ENCODE data around the gene RCOR2. TPM values are rescaled to one million over a fixed set of nuclear protein-coding genes. Genes with fewer than 3 reads are reported as not detected.
A peak's percentile ranks its signal among the peaks of the same experiment; 100 is the strongest.

Gene RCOR2
- total and polyA plus RNA-seq, 4 donors: 3.0 to 23.9 (median 16.3) TPM

DNA sequence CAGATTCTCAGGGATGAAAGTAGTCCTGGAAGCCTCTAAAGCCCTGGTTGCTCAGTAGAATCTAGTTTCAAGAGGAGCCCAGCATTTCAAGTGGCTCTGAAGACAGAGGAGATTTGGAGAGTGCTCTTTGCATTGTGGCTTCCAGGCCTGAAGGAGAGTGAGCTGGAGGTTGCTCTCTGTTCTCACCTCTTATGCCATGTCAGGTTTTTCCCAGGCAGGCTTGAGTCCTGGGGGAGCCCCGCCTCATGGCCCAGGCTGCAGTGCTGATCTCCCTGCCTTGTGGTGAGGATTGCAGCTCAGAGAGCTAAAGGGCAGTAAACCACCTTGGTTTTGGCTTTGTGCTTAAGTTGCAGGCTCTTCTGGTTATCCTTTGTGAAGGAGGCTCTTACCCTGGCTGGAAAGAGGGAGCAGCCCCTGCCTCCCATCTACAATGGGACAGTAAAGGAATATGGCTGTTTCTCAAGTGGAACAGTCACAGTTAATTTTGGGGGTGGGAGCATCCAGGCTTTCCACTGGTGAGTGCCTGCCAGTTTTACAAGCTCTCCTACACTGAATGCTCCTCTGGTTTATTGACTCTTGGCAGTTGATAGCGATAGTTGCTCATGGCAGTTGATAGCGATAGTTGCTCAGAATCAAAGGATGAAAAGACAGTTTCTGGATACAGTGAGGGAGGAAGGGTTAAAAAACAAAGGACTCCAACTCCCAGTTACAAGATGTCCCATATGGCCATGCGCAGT lies 32.6 kb downstream of the RCOR2 start:
- no peaks in the 10 kb centered on the region for H3K27me3 ChIP-seq (ENCODE audit: control insufficient read depth, insufficient read depth, low read length)
- H3K4me1 ChIP-seq (ENCODE audit: control insufficient read depth, insufficient read depth, low read length): peaks cover 60% of the 10 kb centered on the region
- no peak overlapping the region for H3K4me3 ChIP-seq (ENCODE audit: low read depth, low read length)
- peaks cover 7% of the 10 kb centered on the region for H3K36me3 ChIP-seq (ENCODE audit: control insufficient read depth, insufficient read depth, low read length)
- peak overlapping the region; percentile 33 for H3K27ac ChIP-seq (ENCODE audit: low read depth, low read length)
- peak in 1 of 6 donors; percentile 28 for DNase-seq (ENCODE audit: low read depth in 4 of 6, low spot score in 6 of 6)
- 57% methylated on average over 4 of the region's 4 CpGs for WGBS (ENCODE audit: insufficient coverage)
- no peaks in the 10 kb centered on the region for H3K9me3 ChIP-seq (ENCODE audit: control insufficient read depth, insufficient read depth, low read length)

- no peaks in the 10 kb centered on the region for H3K27me3 ChIP-seq (ENCODE audit: control insufficient read depth, insufficient read depth, low read length)
- H3K4me3 ChIP-seq (ENCODE audit: low read depth, low read length): no peak overlapping the region
- no peaks in the 10 kb centered on the region for H3K9me3 ChIP-seq (ENCODE audit: control insufficient read depth, insufficient read depth, low read length)
- H3K27ac ChIP-seq (ENCODE audit: low read depth, low read length): peak overlapping the region; percentile 33
- H3K4me1 ChIP-seq (ENCODE audit: control insufficient read depth, insufficient read depth, low read length): peaks cover 54% of the 10 kb centered on the region
- 86% methylated on average over 3 of the region's 6 CpGs for WGBS (ENCODE audit: insufficient coverage)
- no peak for DNase-seq (ENCODE audit: low read depth in 4 of 6, low spot score in 6 of 6)
- peaks cover 5% of the 10 kb centered on the region for H3K36me3 ChIP-seq (ENCODE audit: control insufficient read depth, insufficient read depth, low read length)
These were observed 33.2 kb downstream of the RCOR2 start for GRCh38 chr11:63883791-63884190.

- peak in 3 of 6 donors; percentile 44 to 89 (median 85) for DNase-seq (ENCODE audit: low read depth in 4 of 6, low spot score in 6 of 6)
- 20% methylated on average over 6 of the region's 7 CpGs for whole genome bisulfite sequencing (ENCODE audit: insufficient coverage)
- H3K27ac ChIP-seq (ENCODE audit: low read depth, low read length): peak overlapping the region; percentile 33
- no peak overlapping the region for H3K4me3 ChIP-seq (ENCODE audit: low read depth, low read length)
- no peaks in the 10 kb centered on the region for H3K9me3 ChIP-seq (ENCODE audit: control insufficient read depth, insufficient read depth, low read length)
- H3K4me1 ChIP-seq (ENCODE audit: control insufficient read depth, insufficient read depth, low read length): peaks cover 48% of the 10 kb centered on the region
- no peaks in the 10 kb centered on the region for H3K27me3 ChIP-seq (ENCODE audit: control insufficient read depth, insufficient read depth, low read length)
- H3K36me3 ChIP-seq (ENCODE audit: control insufficient read depth, insufficient read depth, low read length): no peaks in the 10 kb centered on the region
These were observed 34.3 kb downstream of the RCOR2 start for GRCh38 chr11:63882555-63883242.

DNA sequence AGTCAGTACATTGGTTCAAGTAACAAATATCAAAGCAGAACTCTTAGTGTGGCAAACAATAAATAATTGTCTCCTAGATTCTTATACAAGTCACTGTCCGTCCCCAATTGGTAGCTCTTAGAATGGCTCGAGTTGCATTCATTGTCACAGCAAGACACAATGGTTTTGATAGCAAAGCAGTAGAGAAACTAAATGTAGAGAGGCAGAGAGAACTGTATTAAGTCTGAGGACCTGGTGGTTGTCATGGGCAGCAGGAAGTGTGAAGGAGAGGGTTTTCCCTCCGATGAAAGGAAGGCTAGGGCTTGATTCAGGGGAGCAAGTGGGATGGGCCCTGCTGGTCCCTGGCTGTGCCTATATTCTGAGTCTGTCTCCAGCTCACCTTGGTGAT lies 36.6 kb downstream of the RCOR2 start:
- no peaks in the 10 kb centered on the region for H3K36me3 ChIP-seq (ENCODE audit: control insufficient read depth, insufficient read depth, low read length)
- no peak overlapping the region for H3K4me3 ChIP-seq (ENCODE audit: low read depth, low read length)
- no peak overlapping the region for H3K27ac ChIP-seq (ENCODE audit: low read depth, low read length)
- H3K4me1 ChIP-seq (ENCODE audit: control insufficient read depth, insufficient read depth, low read length): peaks cover 41% of the 10 kb centered on the region
- DNase-seq (ENCODE audit: low read depth in 4 of 6, low spot score in 6 of 6): peak in 1 of 6 donors; percentile 9
- 14% methylated on average over 3 of the region's 3 CpGs for WGBS (ENCODE audit: insufficient coverage)
- H3K9me3 ChIP-seq (ENCODE audit: control insufficient read depth, insufficient read depth, low read length): no peaks in the 10 kb centered on the region
- no peaks in the 10 kb centered on the region for H3K27me3 ChIP-seq (ENCODE audit: control insufficient read depth, insufficient read depth, low read length)

DNA sequence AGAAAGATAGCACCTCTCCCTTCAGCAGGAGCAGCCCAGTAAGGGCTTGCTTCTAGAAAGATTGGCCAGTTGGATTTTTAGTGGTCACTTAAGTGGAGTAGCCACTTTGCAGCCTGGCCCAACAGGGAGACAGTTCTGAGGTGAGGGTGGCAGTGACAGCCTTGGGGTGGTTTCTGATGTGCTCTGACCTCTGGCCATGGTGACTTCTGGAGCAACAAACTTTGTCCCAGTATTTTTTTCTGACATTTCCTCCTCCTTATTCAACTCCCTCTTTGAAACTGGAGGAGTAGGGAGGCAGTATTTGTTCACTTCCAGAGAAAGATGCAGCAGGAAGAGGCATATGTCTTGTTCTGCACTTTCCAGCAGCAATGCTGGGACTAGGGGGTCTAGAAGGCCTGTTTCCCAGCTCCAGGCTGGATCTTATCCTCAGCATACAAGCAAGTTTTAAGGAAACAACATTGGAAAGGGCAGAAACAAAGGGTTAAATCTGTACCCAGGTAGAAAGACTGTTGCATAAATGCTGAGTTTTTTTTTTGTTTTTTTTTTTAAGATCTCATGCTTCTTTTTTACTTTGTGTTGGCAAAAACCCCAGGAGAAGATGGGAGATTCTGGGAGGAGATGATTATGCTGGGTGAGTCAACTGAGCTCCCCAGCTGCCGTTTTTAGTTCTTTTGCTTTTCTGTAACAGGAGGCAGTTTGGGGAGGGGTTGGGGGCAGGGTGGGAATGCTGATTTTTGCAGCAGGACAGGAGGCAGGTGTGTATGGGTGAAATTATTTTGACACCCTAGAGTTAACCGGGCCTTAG lies 37.2 kb downstream of the RCOR2 start:
- DNase-seq (ENCODE audit: low read depth in 4 of 6, low spot score in 6 of 6): peak in 1 of 6 donors; percentile 58
- WGBS (ENCODE audit: insufficient coverage): 17% methylated on average over 1 of the region's 2 CpGs
- Histone ChIP-seq H3K36me3 (ENCODE audit: control insufficient read depth, insufficient read depth, low read length) (no peaks in the 10 kb centered on the region), H3K27ac (ENCODE audit: low read depth, low read length) (no peak overlapping the region), H3K4me1 (ENCODE audit: control insufficient read depth, insufficient read depth, low read length) (peaks cover 37% of the 10 kb centered on the region), H3K4me3 (ENCODE audit: low read depth, low read length) (no peak overlapping the region), H3K9me3 (ENCODE audit: control insufficient read depth, insufficient read depth, low read length) (no peaks in the 10 kb centered on the region), H3K27me3 (ENCODE audit: control insufficient read depth, insufficient read depth, low read length) (no peaks in the 10 kb centered on the region)

DNA sequence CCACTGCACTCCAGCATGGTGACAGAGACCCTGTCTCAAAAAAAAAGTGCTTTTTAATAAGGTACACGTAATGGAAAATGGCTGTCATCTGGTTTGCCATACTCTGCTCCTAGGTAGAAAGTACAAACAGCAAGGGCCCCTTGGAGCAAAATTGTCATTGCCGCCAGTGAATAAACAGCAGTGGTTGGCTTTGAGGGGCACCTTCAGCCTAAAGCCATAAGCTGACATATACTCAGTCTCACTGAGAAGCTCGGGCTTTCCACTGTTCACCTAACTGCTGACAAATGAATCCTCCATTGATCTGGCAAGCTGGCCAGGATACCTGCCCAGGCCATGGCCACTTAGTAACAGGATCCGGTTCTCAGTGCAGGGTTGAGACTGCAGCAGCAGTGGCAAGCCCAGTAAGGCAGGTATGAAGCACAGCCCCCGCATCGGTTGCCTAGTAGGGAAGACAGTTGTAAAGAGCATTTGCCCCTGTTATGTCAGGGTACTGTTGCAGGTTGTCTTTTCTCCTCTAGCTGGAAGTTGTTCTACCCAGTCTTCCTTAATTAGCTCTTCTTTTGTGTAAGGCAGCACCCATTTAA lies 39.2 kb downstream of the RCOR2 start:
- DNase-seq (ENCODE audit: low read depth in 4 of 6, low spot score in 6 of 6): no peak
- Histone ChIP-seq H3K27me3 (ENCODE audit: control insufficient read depth, insufficient read depth, low read length) (no peaks in the 10 kb centered on the region), H3K36me3 (ENCODE audit: control insufficient read depth, insufficient read depth, low read length) (no peaks in the 10 kb centered on the region), H3K4me3 (ENCODE audit: low read depth, low read length) (no peak overlapping the region), H3K9me3 (ENCODE audit: control insufficient read depth, insufficient read depth, low read length) (no peaks in the 10 kb centered on the region), H3K27ac (ENCODE audit: low read depth, low read length) (no peak overlapping the region), H3K4me1 (ENCODE audit: control insufficient read depth, insufficient read depth, low read length) (peaks cover 26% of the 10 kb centered on the region)
- 78% methylated on average over 6 of the region's 6 CpGs for WGBS (ENCODE audit: insufficient coverage)

GRCh38 chr11:63876616-63877015 lies 40.3 kb downstream of the RCOR2 start:
- no peaks in the 10 kb centered on the region for H3K9me3 ChIP-seq (ENCODE audit: control insufficient read depth, insufficient read depth, low read length)
- no peak for DNase-seq (ENCODE audit: low read depth in 4 of 6, low spot score in 6 of 6)
- H3K36me3 ChIP-seq (ENCODE audit: control insufficient read depth, insufficient read depth, low read length): no peaks in the 10 kb centered on the region
- WGBS (ENCODE audit: insufficient coverage): 78% methylated on average over 3 of the region's 6 CpGs
- H3K27ac ChIP-seq (ENCODE audit: low read depth, low read length): no peak overlapping the region
- H3K27me3 ChIP-seq (ENCODE audit: control insufficient read depth, insufficient read depth, low read length): no peaks in the 10 kb centered on the region
- H3K4me3 ChIP-seq (ENCODE audit: low read depth, low read length): no peak overlapping the region
- H3K4me1 ChIP-seq (ENCODE audit: control insufficient read depth, insufficient read depth, low read length): peaks cover 29% of the 10 kb centered on the region

- Histone ChIP-seq H3K27me3 (ENCODE audit: control insufficient read depth, insufficient read depth, low read length) (no peaks in the 10 kb centered on the region), H3K36me3 (ENCODE audit: control insufficient read depth, insufficient read depth, low read length) (no peaks in the 10 kb centered on the region), H3K4me1 (ENCODE audit: control insufficient read depth, insufficient read depth, low read length) (peaks cover 29% of the 10 kb centered on the region), H3K27ac (ENCODE audit: low read depth, low read length) (no peak overlapping the region), H3K4me3 (ENCODE audit: low read depth, low read length) (no peak overlapping the region), H3K9me3 (ENCODE audit: control insufficient read depth, insufficient read depth, low read length) (no peaks in the 10 kb centered on the region)
- 86% methylated on average over 2 of the region's 8 CpGs for WGBS (ENCODE audit: insufficient coverage)
- DNase-seq (ENCODE audit: low read depth in 4 of 6, low spot score in 6 of 6): no peak
These were observed 41.4 kb downstream of the RCOR2 start for GRCh38 chr11:63875506-63876065.

DNA sequence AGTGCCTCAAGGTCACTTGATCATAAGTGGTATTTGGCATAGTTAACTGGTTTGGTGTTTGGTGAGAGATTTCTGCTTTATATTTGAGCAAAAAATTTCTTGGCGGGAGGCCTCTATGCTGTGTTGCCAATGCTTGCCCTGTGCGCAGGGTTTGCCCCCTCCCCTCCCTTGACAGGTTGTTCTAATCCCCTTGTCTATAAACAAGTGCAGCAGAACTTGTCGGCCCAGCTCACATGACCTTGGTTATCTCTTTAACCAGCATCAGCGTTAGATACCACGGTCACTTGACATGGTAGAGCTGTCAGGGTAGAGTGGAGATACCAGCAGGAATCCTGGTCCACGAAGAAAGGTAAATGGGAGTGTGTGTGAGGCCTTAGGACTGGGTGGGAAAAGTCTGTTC lies 42.5 kb downstream of the RCOR2 start:
- H3K4me1 ChIP-seq (ENCODE audit: control insufficient read depth, insufficient read depth, low read length): peaks cover 34% of the 10 kb centered on the region
- no peaks in the 10 kb centered on the region for H3K36me3 ChIP-seq (ENCODE audit: control insufficient read depth, insufficient read depth, low read length)
- H3K27ac ChIP-seq (ENCODE audit: low read depth, low read length): no peak overlapping the region
- no peaks in the 10 kb centered on the region for H3K27me3 ChIP-seq (ENCODE audit: control insufficient read depth, insufficient read depth, low read length)
- no peak overlapping the region for H3K4me3 ChIP-seq (ENCODE audit: low read depth, low read length)
- 94% methylated on average over 4 of the region's 6 CpGs for WGBS (ENCODE audit: insufficient coverage)
- H3K9me3 ChIP-seq (ENCODE audit: control insufficient read depth, insufficient read depth, low read length): no peaks in the 10 kb centered on the region
- DNase-seq (ENCODE audit: low read depth in 4 of 6, low spot score in 6 of 6): no peak

All from spinal cord (tissue), 10 donors.